PFSK-1 (cell line): ENCODE data around the gene KIF9.

ENCODE experiments used
- FOXP2 ChIP-seq: optimal IDR thresholded peaks from 2 replicates; pipeline ENCODE3; 2011; ENCODE audit warnings: borderline replicate concordance, control low read depth, inconsistent platforms; ENCODE audit not compliant: insufficient read depth; ENCODE audit errors: extremely low read length, extremely low read depth
- POLR2AphosphoS5 ChIP-seq: IDR thresholded peaks from 2 replicates; pipeline ENCODE4 v1.6.1; 2012; ENCODE audit warnings: low read depth, mild to moderate bottlenecking, control low read depth, low read length, moderate library complexity
- REST ChIP-seq, 2 experiments: IDR thresholded peaks; 2 replicates each; pipeline versions ENCODE4 v1.6.1 to v1.8.0; 2011 to 2012; ENCODE audit warnings: low read depth in 2 of 2, low read length in 2 of 2, control low read depth in 1 of 2, inconsistent platforms in 1 of 2, mild to moderate bottlenecking in 1 of 2, moderate library complexity in 1 of 2; ENCODE audit not compliant: insufficient read depth in 1 of 2
- TAF1 ChIP-seq: IDR thresholded peaks from 2 replicates; pipeline ENCODE4 v1.6.1; 2012; ENCODE audit warnings: low read length, control low read depth, borderline replicate concordance; ENCODE audit not compliant: insufficient read depth

GRCh38 chr3:47314056-47314764, 31.6 kb upstream of the KIF9 start:
- TF ChIP-seq TAF1 (no peak), FOXP2 (no peak), REST (IDR thresholded peaks at IDR 0.05; ENCODE audit: insufficient read depth in 1 of 2, low read depth in 2 of 2, low read length in 2 of 2) (no peak), POLR2AphosphoS5 (no peak)
